ENCODE data around the gene MB21D2.

MB21D2 gene

DNA sequence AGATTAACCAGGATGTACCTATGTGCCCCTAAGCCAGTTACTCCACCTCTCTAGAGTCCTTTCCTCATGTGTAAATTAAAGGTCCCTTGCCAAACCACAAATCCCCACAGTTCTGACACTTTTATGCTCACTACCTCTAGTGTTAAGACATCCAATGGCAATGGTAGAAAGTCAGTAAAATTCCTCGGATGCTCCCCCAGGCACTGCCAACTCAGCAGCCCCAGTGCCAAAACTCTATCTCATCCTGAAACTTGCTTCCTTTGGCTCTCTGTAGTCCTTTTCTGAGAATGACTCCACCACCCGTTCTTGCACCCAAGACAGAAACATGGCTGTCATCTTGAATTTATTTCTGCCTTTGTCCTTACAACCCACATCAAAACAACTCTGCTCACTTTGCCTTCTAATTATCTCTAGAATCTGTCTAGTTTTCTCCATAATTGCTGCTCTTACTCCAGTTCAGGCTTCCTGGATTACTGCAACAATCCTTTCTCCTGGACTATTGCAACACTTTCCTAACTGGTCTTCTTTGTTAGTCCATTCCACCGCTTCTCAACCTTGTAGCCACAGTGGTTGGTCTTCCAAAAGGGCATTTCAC lies 41.6 kb downstream of the MB21D2 start:
- Histone ChIP-seq H3K4me1 (ENCODE audit: insufficient read depth, low read length) (peaks cover 11% of the 10 kb centered on the region), H3K36me3 (ENCODE audit: insufficient read depth, low read length) (no peaks in the 10 kb centered on the region), H3K4me3 (ENCODE audit: low read length) (no peak overlapping the region), H3K27ac (ENCODE audit: low read depth, low read length) (no peak overlapping the region), H3K27me3 (ENCODE audit: insufficient read depth, low read length) (no peaks in the 10 kb centered on the region), H3K9ac (ENCODE audit: low read depth, low read length) (no peak overlapping the region), H3K9me3 (ENCODE audit: insufficient read depth, low read depth, low read length) (no peaks in the 10 kb centered on the region)
- WGBS: 90% methylated on average over 3 of the region's 3 CpGs

DNA sequence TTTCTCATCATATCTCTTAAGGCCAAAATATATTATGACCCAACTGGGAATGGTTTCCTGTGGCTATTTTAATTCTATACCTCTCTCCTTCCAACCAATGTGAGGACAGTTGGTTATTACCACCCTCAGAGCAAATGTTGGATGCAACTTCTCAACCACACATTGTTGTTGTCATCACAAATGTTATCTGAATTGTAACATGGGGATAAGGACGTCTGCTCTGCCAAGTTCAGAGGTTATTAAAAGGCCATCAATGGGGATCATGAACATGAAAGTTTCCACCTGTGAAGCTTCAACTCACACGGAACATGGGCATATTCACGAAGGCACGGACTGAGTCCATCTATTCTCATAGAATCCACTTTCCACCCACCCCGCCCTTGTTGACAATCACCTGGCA lies 46.8 kb downstream of the MB21D2 start:
- H3K9me3 ChIP-seq (ENCODE audit: insufficient read depth, low read depth, low read length): no peaks in the 10 kb centered on the region
- no peaks in the 10 kb centered on the region for H3K27me3 ChIP-seq (ENCODE audit: insufficient read depth, low read length)
- peaks cover 34% of the 10 kb centered on the region for H3K4me1 ChIP-seq (ENCODE audit: insufficient read depth, low read length)
- WGBS: 96% methylated on average over 5 of the region's 5 CpGs
- no peak overlapping the region for H3K9ac ChIP-seq (ENCODE audit: low read depth, low read length)
- no peaks in the 10 kb centered on the region for H3K36me3 ChIP-seq (ENCODE audit: insufficient read depth, low read length)
- no peak overlapping the region for H3K4me3 ChIP-seq (ENCODE audit: low read length)
- H3K27ac ChIP-seq (ENCODE audit: low read depth, low read length): no peak overlapping the region

DNA sequence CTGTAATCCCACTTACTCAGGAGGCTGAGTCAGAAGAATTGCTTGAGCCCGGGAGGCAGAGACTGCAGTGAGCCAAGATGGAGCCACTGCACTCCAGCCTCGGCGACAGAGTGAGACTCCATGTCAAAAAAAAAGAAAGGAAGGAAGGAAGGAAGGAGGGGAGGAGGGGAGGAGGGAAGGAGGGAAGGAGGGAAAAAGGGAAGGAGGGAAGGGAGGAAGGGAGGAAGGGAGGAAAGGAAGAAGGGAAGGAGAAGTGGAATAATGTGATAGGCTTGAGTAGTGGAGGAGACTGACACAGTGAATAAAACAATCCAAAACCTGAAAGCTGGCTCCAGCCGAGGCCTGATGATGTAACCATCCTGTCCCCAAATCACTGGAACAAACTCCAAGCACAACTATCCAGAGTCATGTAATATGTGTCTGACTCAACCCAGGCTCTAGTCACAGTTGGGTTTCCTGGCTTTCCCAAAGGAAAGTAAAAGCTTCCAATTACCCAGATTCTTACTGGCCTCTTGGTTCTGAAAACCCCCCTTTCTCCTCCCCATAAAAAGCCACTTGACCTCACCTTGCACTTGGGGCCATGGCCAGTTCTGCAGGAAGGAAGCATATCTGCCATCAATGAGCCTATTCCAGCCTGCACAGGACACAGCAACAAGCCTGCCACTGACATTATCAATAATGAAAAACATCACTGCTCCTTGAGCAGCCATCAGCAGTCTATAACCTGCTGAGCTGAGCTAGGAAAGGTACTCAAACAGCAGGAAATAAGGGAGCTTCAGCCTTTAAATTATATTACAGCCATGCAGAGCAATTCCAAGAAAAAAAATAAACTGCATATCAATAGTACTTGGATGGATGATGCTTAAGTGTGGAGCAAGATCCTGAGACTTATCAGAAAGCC lies 48.3 kb downstream of the MB21D2 start:
- Histone ChIP-seq H3K9ac (ENCODE audit: low read depth, low read length) (no peak overlapping the region), H3K27me3 (ENCODE audit: insufficient read depth, low read length) (no peaks in the 10 kb centered on the region), H3K4me3 (ENCODE audit: low read length) (no peak overlapping the region), H3K27ac (ENCODE audit: low read depth, low read length) (no peak overlapping the region), H3K4me1 (ENCODE audit: insufficient read depth, low read length) (peaks cover 36% of the 10 kb centered on the region), H3K9me3 (ENCODE audit: insufficient read depth, low read depth, low read length) (no peaks in the 10 kb centered on the region), H3K36me3 (ENCODE audit: insufficient read depth, low read length) (no peaks in the 10 kb centered on the region)
- 94% methylated on average over 4 of the region's 4 CpGs for WGBS

DNA sequence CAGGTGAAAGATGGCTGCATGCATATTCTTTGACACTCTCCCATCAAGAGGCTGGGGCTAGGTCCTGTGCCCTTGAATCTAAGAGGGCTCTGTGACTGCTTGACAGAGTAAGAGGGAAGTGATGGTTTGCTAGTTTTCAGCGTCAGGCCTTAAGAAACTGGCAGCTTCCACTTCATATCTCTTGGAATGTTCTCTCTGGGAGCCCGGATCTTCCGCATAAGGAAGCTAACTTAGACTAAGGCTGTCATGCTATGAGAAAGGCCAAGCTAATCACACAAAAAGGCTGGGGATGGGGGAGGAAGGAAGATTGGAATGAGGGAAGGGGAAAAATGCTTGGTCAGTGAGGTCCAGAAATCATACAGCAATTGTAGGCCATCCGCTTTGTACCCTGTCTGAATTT lies 50.0 kb downstream of the MB21D2 start:
- no peak overlapping the region for H3K4me3 ChIP-seq (ENCODE audit: low read length)
- H3K9ac ChIP-seq (ENCODE audit: low read depth, low read length): no peak overlapping the region
- H3K9me3 ChIP-seq (ENCODE audit: insufficient read depth, low read depth, low read length): no peaks in the 10 kb centered on the region
- H3K27me3 ChIP-seq (ENCODE audit: insufficient read depth, low read length): no peaks in the 10 kb centered on the region
- H3K36me3 ChIP-seq (ENCODE audit: insufficient read depth, low read length): no peaks in the 10 kb centered on the region
- H3K4me1 ChIP-seq (ENCODE audit: insufficient read depth, low read length): peaks cover 36% of the 10 kb centered on the region
- WGBS: 71% methylated on average over 4 of the region's 4 CpGs
- H3K27ac ChIP-seq (ENCODE audit: low read depth, low read length): no peak overlapping the region

DNA sequence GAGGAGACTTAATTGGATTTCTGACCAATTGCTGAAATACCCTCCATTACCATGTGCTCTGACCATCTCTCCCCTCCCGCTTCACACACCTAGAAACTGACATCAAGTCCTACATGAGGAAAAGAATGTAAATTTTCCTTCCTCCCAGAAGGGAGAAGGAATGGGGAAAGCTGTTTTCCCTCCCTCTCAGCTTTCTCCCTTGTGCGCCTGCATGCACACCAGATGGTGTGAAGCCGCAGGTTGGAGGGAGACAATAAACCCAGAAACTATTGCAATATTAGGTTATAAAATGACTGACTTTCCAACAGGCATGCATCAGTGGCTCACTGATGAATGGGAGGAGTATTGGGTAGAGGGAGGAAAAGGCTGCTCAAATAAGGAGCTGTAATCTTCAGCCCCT lies 50.9 kb downstream of the MB21D2 start:
- H3K4me1 ChIP-seq (ENCODE audit: insufficient read depth, low read length): peaks cover 36% of the 10 kb centered on the region
- H3K27me3 ChIP-seq (ENCODE audit: insufficient read depth, low read length): no peaks in the 10 kb centered on the region
- H3K36me3 ChIP-seq (ENCODE audit: insufficient read depth, low read length): no peaks in the 10 kb centered on the region
- WGBS: 100% methylated on average over 1 of the region's 3 CpGs
- H3K9ac ChIP-seq (ENCODE audit: low read depth, low read length): no peak overlapping the region
- H3K27ac ChIP-seq (ENCODE audit: low read depth, low read length): no peak overlapping the region
- H3K4me3 ChIP-seq (ENCODE audit: low read length): no peak overlapping the region
- H3K9me3 ChIP-seq (ENCODE audit: insufficient read depth, low read depth, low read length): no peaks in the 10 kb centered on the region

DNA sequence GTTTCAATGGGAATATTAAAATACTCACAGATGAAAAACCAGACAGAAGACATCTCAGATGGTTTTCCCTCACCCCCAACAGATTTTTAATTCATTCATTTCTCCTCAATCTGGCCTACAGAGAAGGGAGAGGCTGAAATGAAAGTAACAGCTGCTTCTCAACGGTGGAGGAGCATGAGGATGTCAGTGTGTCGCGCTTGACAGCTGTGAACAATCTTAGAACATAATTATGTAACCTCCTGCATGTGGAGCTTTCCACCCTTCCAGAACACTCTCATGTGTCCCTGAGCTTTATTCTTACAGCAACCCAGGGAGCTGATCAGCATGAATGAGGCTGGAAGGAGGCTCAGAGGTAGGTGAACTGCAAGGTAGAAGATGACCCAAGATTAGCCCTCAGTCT lies 52.7 kb downstream of the MB21D2 start:
- H3K27me3 ChIP-seq (ENCODE audit: insufficient read depth, low read length): no peaks in the 10 kb centered on the region
- H3K27ac ChIP-seq (ENCODE audit: low read depth, low read length): no peak overlapping the region
- peaks cover 36% of the 10 kb centered on the region for H3K4me1 ChIP-seq (ENCODE audit: insufficient read depth, low read length)
- 94% methylated on average over 3 of the region's 3 CpGs for WGBS
- H3K4me3 ChIP-seq (ENCODE audit: low read length): no peak overlapping the region
- no peaks in the 10 kb centered on the region for H3K36me3 ChIP-seq (ENCODE audit: insufficient read depth, low read length)
- H3K9me3 ChIP-seq (ENCODE audit: insufficient read depth, low read depth, low read length): no peaks in the 10 kb centered on the region
- H3K9ac ChIP-seq (ENCODE audit: low read depth, low read length): no peak overlapping the region

DNA sequence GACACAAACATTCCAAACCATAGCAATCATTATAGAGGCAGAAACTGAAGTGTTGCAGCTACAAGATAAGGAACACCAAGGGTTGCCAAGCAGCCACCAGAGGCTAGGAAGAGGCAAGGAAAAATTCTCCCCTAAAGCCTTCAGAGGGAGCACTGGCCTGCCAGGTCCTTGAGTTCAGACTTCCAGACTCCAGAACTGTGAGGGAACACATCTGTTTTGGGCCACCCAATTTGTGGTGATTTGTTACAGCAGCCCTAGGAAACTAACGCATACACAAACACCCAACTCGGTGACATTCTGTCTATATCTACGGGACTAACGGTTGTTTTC lies 54.6 kb downstream of the MB21D2 start:
- H3K9ac ChIP-seq (ENCODE audit: low read depth, low read length): no peak overlapping the region
- H3K9me3 ChIP-seq (ENCODE audit: insufficient read depth, low read depth, low read length): no peaks in the 10 kb centered on the region
- H3K4me1 ChIP-seq (ENCODE audit: insufficient read depth, low read length): peaks cover 31% of the 10 kb centered on the region
- H3K27ac ChIP-seq (ENCODE audit: low read depth, low read length): no peak overlapping the region
- H3K36me3 ChIP-seq (ENCODE audit: insufficient read depth, low read length): no peaks in the 10 kb centered on the region
- 93% methylated on average over 4 of the region's 4 CpGs for WGBS
- H3K4me3 ChIP-seq (ENCODE audit: low read length): no peak overlapping the region
- H3K27me3 ChIP-seq (ENCODE audit: insufficient read depth, low read length): no peaks in the 10 kb centered on the region

DNA sequence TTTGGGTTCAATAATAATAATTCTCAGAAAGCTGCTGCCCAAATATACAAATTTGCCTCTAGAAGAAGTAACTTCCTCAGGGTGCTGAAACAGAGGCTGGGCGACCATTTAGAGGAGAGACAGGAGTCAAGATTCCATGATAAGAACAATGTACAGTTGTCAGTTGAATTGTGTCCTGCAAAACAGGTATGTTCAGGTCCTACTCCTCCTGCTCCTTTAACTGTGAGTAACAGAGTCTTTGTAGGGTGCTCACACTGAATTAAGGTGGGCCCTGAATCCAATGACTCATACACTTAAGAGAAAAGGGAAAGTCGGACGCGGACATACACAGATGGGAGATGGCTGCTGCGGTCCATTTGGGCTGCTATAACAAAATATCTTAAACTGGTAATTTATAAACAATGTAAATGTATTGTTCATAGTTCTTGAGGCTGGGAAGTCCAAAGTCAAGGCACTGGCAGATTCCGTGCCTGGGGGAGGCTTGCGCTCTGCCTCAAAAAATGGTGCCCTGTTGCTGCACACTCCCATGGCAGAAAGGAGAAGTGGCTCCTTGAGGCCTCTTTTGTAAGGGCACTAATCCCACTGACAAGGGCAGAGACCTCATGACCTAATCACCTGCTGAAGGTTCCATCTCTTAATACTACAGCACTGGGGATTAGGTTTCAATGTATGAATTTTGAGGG lies 55.1 kb downstream of the MB21D2 start:
- H3K9me3 ChIP-seq (ENCODE audit: insufficient read depth, low read depth, low read length): no peaks in the 10 kb centered on the region
- H3K9ac ChIP-seq (ENCODE audit: low read depth, low read length): no peak overlapping the region
- H3K4me3 ChIP-seq (ENCODE audit: low read length): no peak overlapping the region
- H3K36me3 ChIP-seq (ENCODE audit: insufficient read depth, low read length): no peaks in the 10 kb centered on the region
- H3K27ac ChIP-seq (ENCODE audit: low read depth, low read length): no peak overlapping the region
- no peaks in the 10 kb centered on the region for H3K27me3 ChIP-seq (ENCODE audit: insufficient read depth, low read length)
- WGBS: 98% methylated on average over 7 of the region's 7 CpGs
- H3K4me1 ChIP-seq (ENCODE audit: insufficient read depth, low read length): peaks cover 26% of the 10 kb centered on the region

DNA sequence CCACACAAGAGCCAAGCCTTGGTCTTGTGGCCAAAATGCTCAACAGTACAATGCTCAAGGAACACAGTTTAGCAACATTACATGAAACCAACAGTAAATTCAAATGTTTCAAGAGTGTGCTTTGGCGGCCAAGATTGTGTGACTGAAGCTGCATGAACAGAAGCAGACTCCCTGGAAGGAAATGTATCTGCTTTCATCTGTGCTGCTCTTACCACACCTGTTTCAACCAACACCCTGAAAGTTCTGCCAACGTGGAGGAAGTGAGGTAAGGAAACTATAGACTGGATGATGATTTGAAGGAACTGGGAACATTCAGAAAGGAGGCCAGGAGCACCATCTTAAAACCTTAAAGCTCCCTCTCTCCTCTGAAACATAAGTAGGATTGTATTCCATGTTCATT lies 55.7 kb downstream of the MB21D2 start:
- Histone ChIP-seq H3K4me1 (ENCODE audit: insufficient read depth, low read length) (peaks cover 21% of the 10 kb centered on the region), H3K4me3 (ENCODE audit: low read length) (no peak overlapping the region), H3K36me3 (ENCODE audit: insufficient read depth, low read length) (no peaks in the 10 kb centered on the region), H3K9me3 (ENCODE audit: insufficient read depth, low read depth, low read length) (no peaks in the 10 kb centered on the region), H3K27ac (ENCODE audit: low read depth, low read length) (no peak overlapping the region), H3K9ac (ENCODE audit: low read depth, low read length) (no peak overlapping the region), H3K27me3 (ENCODE audit: insufficient read depth, low read length) (no peaks in the 10 kb centered on the region)
- 100% methylated on average over 1 of the region's 2 CpGs for WGBS

DNA sequence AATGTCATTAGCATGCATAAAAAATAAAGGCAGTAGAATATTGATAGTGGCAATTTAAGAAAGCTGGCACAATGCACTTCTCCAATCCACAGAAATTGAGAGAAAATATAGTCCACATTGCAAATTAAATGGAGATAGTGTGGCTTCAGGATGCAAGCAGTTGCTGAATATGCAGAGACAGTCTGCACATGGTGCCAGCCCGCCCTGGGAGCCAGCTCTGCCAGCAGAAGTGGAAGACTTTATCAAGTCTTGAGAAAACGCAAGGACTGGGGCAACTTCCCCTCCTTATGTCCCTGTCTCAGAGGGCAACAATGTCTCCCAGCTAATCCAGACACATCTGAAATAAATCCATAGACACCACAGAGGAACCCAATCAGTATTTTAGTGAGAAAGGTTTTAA lies 57.2 kb downstream of the MB21D2 start:
- no peak overlapping the region for H3K27ac ChIP-seq (ENCODE audit: low read depth, low read length)
- H3K27me3 ChIP-seq (ENCODE audit: insufficient read depth, low read length): no peaks in the 10 kb centered on the region
- H3K4me3 ChIP-seq (ENCODE audit: low read length): no peak overlapping the region
- H3K4me1 ChIP-seq (ENCODE audit: insufficient read depth, low read length): peaks cover 11% of the 10 kb centered on the region; the same call in 1 of the 2 replicates
- H3K36me3 ChIP-seq (ENCODE audit: insufficient read depth, low read length): no peaks in the 10 kb centered on the region
- WGBS: 92% methylated on average over 2 of the region's 2 CpGs
- no peak overlapping the region for H3K9ac ChIP-seq (ENCODE audit: low read depth, low read length)
- H3K9me3 ChIP-seq (ENCODE audit: insufficient read depth, low read depth, low read length): no peaks in the 10 kb centered on the region

DNA sequence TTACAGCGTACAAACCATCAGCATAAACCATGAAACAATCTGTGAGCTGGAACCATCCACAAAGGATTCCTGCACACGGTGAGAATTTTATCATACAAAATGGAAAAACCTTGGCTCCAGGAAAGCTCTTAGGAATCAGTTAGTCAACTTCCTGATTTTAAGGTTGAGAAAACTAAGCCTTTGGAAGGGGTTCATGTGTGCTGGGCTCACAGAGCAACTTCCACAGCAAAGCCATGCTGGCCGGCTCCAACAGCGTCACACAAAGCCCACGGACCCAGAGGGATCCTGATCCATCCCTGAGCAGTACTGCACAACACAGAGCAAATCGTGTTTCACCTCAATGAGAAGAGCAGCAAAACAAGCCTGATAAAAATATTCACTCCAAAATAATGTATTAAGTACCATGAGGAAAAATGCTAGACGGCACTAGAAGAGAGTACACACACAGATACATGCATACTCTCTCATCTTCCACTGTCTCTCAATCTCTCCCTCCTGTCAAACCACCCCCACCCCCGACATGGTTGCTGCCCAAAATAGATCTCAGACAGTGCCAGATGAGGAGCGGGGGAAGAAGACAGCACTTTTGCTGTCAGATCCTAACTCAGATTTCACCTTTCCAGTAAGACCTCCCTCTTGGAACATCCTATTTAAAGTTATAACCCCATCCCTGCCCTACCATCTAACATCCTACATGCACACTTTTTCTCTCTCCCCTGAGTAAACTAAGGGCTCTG lies 58.6 kb downstream of the MB21D2 start:
- Histone ChIP-seq H3K27ac (ENCODE audit: low read depth, low read length) (no peak overlapping the region), H3K36me3 (ENCODE audit: insufficient read depth, low read length) (no peaks in the 10 kb centered on the region), H3K4me1 (ENCODE audit: insufficient read depth, low read length) (peaks cover 9% of the 10 kb centered on the region; the same call in 1 of the 2 replicates), H3K4me3 (ENCODE audit: low read length) (no peak overlapping the region), H3K9me3 (ENCODE audit: insufficient read depth, low read depth, low read length) (no peaks in the 10 kb centered on the region; the same call in 1 of the 2 replicates), H3K9ac (ENCODE audit: low read depth, low read length) (no peak overlapping the region), H3K27me3 (ENCODE audit: insufficient read depth, low read length) (no peaks in the 10 kb centered on the region)
- 89% methylated on average over 9 of the region's 9 CpGs for WGBS

All from HUES64 (cell line).